D721Med (cell line): ENCODE measurements around the gene LTB4R2.

Experiments used
- DNase-seq: peaks from one replicate; pipeline ENCODE4 v3.0.0; 2011; ENCODE audit warnings: low spot score; ENCODE audit not compliant: insufficient read length
- FAIRE-seq: peaks from 2 replicates; lab custom pipeline; 2011; peaks lifted over from hg19 to GRCh38; lab: Jason Lieb, UNC
- CTCF ChIP-seq: IDR thresholded peaks from 2 replicates; pipeline ENCODE4 v1.5.1; 2012; ENCODE audit warnings: mild to moderate bottlenecking, control low read depth; ENCODE audit not compliant: insufficient read depth; ENCODE audit errors: missing control alignments

LTB4R2 gene

GRCh38 chr14:24292118-24292807 is 17.7 kb upstream of the LTB4R2 start:
- TF ChIP-seq CTCF: no peak
- no peak for FAIRE-seq
- no peak for DNase-seq

GRCh38 chr14:24293525-24293924 is 16.4 kb upstream of the LTB4R2 start:
- FAIRE-seq: no peak
- no peak for DNase-seq

GRCh38 chr14:24296341-24297157 is 13.4 kb upstream of the LTB4R2 start:
- DNase-seq (peak; percentile 59), FAIRE-seq (no peak)
- peak; percentile 68 for TF ChIP-seq CTCF

More at GRCh38 chr14:24293525-24293924, 16.4 kb upstream of the LTB4R2 start:
- TF ChIP-seq CTCF: no peak

GRCh38 chr14:24297190-24297964 is 12.6 kb upstream of the LTB4R2 start:
- FAIRE-seq (no peak), DNase-seq (no peak)
- peak; percentile 48 for TF ChIP-seq CTCF

- DNase-seq (no peak), FAIRE-seq (no peak)
- no peak for TF ChIP-seq CTCF
These were observed 11.1 kb upstream of the LTB4R2 start for GRCh38 chr14:24298892-24299254.

GRCh38 chr14:24299255-24300191 is 10.4 kb upstream of the LTB4R2 start, which contains the start of the genes DHRS1 and NOP9:
Gene DHRS1 (minus strand): TSS chr14:24299780. CDS start chr14:24299106, 674 bp downstream.
Gene NOP9 (plus strand): TSS chr14:24299850. CDS start chr14:24299955, 105 bp downstream.
- no peak for FAIRE-seq

More at GRCh38 chr14:24299255-24300191, 10.4 kb upstream of the LTB4R2 start, which contains the start of the genes DHRS1 and NOP9:
- no peak for TF ChIP-seq CTCF
- DNase-seq: peak; percentile 95
